GM19238 (cell line): ENCODE results near the gene HDAC11.

Experiments
- DNase-seq: peaks from one replicate; pipeline ENCODE4 v3.0.0; 2011; ENCODE audit warnings: low spot score; ENCODE audit not compliant: insufficient read length

The HDAC11 gene

GRCh38 chr3:13524979-13525669, 45.0 kb downstream of the HDAC11 start:
- no peak for DNase-seq

- no peak for DNase-seq
Measured at GRCh38 chr3:13525827-13526625, 45.9 kb downstream of the HDAC11 start.

GRCh38 chr3:13526626-13526949, 46.5 kb downstream of the HDAC11 start:
- no peak for DNase-seq

- no peak for DNase-seq
Measured at GRCh38 chr3:13528217-13528867, 48.2 kb downstream of the HDAC11 start.

- no peak for DNase-seq
Measured at GRCh38 chr3:13529196-13530112, 49.3 kb downstream of the HDAC11 start.

GRCh38 chr3:13530241-13531009, 50.3 kb downstream of the HDAC11 start:
- no peak for DNase-seq

GRCh38 chr3:13532085-13532484, 52.0 kb downstream of the HDAC11 start:
- no peak for DNase-seq

GRCh38 chr3:13532631-13533030, 52.5 kb downstream of the HDAC11 start:
- DNase-seq = no peak

GRCh38 chr3:13533885-13534301, 53.8 kb downstream of the HDAC11 start:
- DNase-seq = no peak

- DNase-seq = no peak
Measured at GRCh38 chr3:13535526-13535875, 55.4 kb downstream of the HDAC11 start.

GRCh38 chr3:13535905-13536304, 55.8 kb downstream of the HDAC11 start:
- DNase-seq = no peak

- DNase-seq = no peak
Measured at GRCh38 chr3:13536432-13536831, 56.3 kb downstream of the HDAC11 start.

- no peak for DNase-seq
Measured at GRCh38 chr3:13536832-13537231, 56.7 kb downstream of the HDAC11 start.

GRCh38 chr3:13537244-13537908, 57.3 kb downstream of the HDAC11 start:
- no peak for DNase-seq

GRCh38 chr3:13537909-13538296, 57.8 kb downstream of the HDAC11 start:
- DNase-seq = no peak

GRCh38 chr3:13538520-13539291, 58.6 kb downstream of the HDAC11 start:
- DNase-seq = no peak

GRCh38 chr3:13539292-13539638, 59.2 kb downstream of the HDAC11 start:
- no peak for DNase-seq

GRCh38 chr3:13539671-13540070, 59.6 kb downstream of the HDAC11 start:
- DNase-seq = no peak

- DNase-seq = no peak
Measured at GRCh38 chr3:13540297-13540995, 60.3 kb downstream of the HDAC11 start.
